HFF-Myc (cell line): ENCODE data around the gene SIL1.
"Not testable (repeated sequence)": the region's sequence is repeated elsewhere in the genome, so short reads cannot be mapped to it uniquely, and the experiment has no call there.

ENCODE experiments used
- DNase-seq: peaks from one replicate; pipeline ENCODE4 v3.0.0-alpha.2; 2011; ENCODE audit warnings: low read depth; ENCODE audit errors: extremely low read depth
- H3K4me3 ChIP-seq: replicated peaks from 2 replicates; pipeline ENCODE4 v1.5.1; 2011; ENCODE audit warnings: low read depth, mild to moderate bottlenecking, control low read depth, low read length
- TF ChIP-seq, protein P1 (sequence below): IDR thresholded peaks from 2 replicates; pipeline ENCODE4 v1.5.1; 2012; ENCODE audit warnings: mild to moderate bottlenecking, low read depth, low read length, control low read depth; ENCODE audit errors: missing control alignments

The SIL1 gene

DNA sequence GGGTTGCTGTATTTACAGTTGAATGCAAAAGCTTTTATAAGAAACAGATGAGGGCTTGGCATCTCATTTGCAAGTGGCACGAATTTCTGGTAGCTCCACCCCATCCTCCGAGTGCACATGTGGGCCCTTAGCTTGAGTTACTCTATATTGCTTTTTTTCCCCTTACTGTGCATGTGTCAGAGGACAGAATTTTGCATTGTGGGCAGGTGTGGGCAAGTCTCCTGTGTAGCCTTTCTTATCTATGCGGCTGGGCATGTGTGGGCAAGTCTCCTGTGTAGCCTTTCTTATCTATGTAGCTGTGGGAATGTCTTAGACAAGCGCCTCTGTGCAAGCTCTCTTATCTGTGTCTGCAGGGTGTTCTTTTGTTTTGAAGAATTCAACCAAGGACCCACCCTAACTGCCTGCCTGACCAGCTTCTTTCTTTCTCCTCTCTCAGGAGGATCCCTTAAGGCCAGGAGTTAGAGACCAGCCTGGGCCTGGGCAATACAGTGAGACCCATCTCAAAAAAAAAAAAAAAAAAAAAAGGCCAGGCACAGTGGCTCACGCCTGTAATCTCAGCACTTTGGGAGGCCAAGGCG lies 34.1 kb upstream of the SIL1 start:
- TF ChIP-seq, protein P1, sequence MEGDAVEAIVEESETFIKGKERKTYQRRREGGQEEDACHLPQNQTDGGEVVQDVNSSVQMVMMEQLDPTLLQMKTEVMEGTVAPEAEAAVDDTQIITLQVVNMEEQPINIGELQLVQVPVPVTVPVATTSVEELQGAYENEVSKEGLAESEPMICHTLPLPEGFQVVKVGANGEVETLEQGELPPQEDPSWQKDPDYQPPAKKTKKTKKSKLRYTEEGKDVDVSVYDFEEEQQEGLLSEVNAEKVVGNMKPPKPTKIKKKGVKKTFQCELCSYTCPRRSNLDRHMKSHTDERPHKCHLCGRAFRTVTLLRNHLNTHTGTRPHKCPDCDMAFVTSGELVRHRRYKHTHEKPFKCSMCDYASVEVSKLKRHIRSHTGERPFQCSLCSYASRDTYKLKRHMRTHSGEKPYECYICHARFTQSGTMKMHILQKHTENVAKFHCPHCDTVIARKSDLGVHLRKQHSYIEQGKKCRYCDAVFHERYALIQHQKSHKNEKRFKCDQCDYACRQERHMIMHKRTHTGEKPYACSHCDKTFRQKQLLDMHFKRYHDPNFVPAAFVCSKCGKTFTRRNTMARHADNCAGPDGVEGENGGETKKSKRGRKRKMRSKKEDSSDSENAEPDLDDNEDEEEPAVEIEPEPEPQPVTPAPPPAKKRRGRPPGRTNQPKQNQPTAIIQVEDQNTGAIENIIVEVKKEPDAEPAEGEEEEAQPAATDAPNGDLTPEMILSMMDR, result no peak
- no peak overlapping the region for H3K4me3 ChIP-seq
- peak; percentile 75 for DNase-seq

GRCh38 chr5:139228201-139228803 lies 30.1 kb upstream of the SIL1 start:
- DNase-seq, result no peak
- TF ChIP-seq, protein P1, result no peak
- no peak overlapping the region for H3K4me3 ChIP-seq

DNA sequence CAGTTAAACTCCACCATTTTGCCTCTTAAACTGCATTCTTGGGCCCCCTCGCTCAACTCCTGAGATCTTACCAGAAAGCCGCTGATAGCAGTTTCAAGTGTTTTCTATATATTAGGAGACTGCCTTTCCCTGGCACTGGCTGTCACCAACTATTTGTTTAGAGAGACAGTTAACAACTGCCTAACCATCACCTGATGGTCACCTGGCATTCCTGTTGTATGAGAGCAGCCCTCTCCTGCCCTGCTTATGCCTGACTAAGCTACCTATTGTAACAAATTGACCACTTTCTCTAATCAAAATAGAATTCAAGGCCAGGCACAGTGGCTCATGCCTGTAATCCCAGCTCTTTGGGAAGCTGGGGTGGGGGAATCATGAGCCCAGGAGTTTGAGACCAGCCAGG lies 28.0 kb upstream of the SIL1 start:
- no peak for DNase-seq
- no peak overlapping the region for H3K4me3 ChIP-seq
- TF ChIP-seq, protein P1, result no peak

GRCh38 chr5:139223481-139223880 lies 25.3 kb upstream of the SIL1 start:
- TF ChIP-seq, protein P1, result no peak
- DNase-seq, result no peak
- H3K4me3 ChIP-seq, result no peak overlapping the region

GRCh38 chr5:139222346-139222745 lies 24.2 kb upstream of the SIL1 start:
- TF ChIP-seq, protein P1, result no peak
- DNase-seq, result no peak
- no peak overlapping the region for H3K4me3 ChIP-seq

DNA sequence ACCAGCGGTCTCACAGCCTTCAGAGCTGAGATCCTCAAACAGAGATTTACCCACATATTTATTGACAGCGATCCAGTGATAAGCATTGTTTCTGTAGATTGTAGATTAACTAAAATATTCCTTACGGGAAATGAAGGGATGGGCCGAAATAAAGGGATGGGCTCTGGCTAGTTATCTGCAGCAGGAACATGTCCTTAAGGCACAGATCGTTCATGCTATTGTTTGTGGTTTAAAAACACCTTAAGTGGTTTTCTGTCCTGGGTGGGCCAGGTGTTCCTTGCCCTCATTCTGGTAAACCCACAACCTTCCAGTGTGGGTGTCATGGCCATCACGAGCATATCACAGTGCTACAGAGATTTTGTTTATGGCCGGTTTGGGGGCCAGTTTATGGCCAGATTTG lies 19.9 kb upstream of the SIL1 start:
- DNase-seq, H3K4me3 ChIP-seq: not testable (repeated sequence)

GRCh38 chr5:139215107-139215975 lies 17.2 kb upstream of the SIL1 start:
- H3K4me3 ChIP-seq, result no peak overlapping the region
- DNase-seq, result no peak
- TF ChIP-seq, protein P1, result no peak
